ENCODE measurements around the gene ZNF780A.

ZNF780A gene

GRCh38 chr19:40091205-40092129, 724 bp upstream of the ZNF780A start:
- Histone ChIP-seq H3K4me3 (replicated peaks; ENCODE audit: low read depth, low read length) (peak overlapping the region; percentile 84), H3K27me3 (replicated peaks; ENCODE audit: control insufficient read depth, insufficient read depth, low read length) (no peaks in the 10 kb centered on the region), H3K36me3 (ENCODE audit: control insufficient read depth, insufficient read depth, low read length) (no peaks in the 10 kb centered on the region)
- no peak for DNase-seq (ENCODE audit: extremely low read depth, insufficient read length)
- TF ChIP-seq CTCF (IDR thresholded peaks at IDR 0.05; ENCODE audit: insufficient read depth, low read length, poor library complexity, severe bottlenecking), result no peak

- no peak for DNase-seq (ENCODE audit: extremely low read depth, insufficient read length)
- Histone ChIP-seq H3K4me3 (replicated peaks; ENCODE audit: low read depth, low read length) (peak overlapping the region; percentile 84), H3K27me3 (replicated peaks; ENCODE audit: control insufficient read depth, insufficient read depth, low read length) (no peaks in the 10 kb centered on the region), H3K36me3 (ENCODE audit: control insufficient read depth, insufficient read depth, low read length) (no peaks in the 10 kb centered on the region)
- no peak for TF ChIP-seq CTCF (IDR thresholded peaks at IDR 0.05; ENCODE audit: insufficient read depth, low read length, poor library complexity, severe bottlenecking)
Measured at GRCh38 chr19:40089462-40089861, 1.3 kb downstream of the ZNF780A start.

GRCh38 chr19:40088299-40089047, 2.3 kb downstream of the ZNF780A start:
- H3K27me3 ChIP-seq (replicated peaks; ENCODE audit: control insufficient read depth, insufficient read depth, low read length), result no peaks in the 10 kb centered on the region
- no peak for TF ChIP-seq CTCF (IDR thresholded peaks at IDR 0.05; ENCODE audit: insufficient read depth, low read length, poor library complexity, severe bottlenecking)
- H3K36me3 ChIP-seq (ENCODE audit: control insufficient read depth, insufficient read depth, low read length), result peaks cover 3% of the 10 kb centered on the region; the same call in 1 of the 2 replicates
- no peak overlapping the region for H3K4me3 ChIP-seq (replicated peaks; ENCODE audit: low read depth, low read length)
- DNase-seq (ENCODE audit: extremely low read depth, insufficient read length), result no peak

GRCh38 chr19:40084948-40085347, 5.8 kb downstream of the ZNF780A start:
- DNase-seq (ENCODE audit: extremely low read depth, insufficient read length), result no peak
- Histone ChIP-seq H3K4me3 (replicated peaks; ENCODE audit: low read depth, low read length) (no peak overlapping the region), H3K36me3 (ENCODE audit: control insufficient read depth, insufficient read depth, low read length) (peaks cover 12% of the 10 kb centered on the region), H3K27me3 (replicated peaks; ENCODE audit: control insufficient read depth, insufficient read depth, low read length) (no peaks in the 10 kb centered on the region)
- no peak for TF ChIP-seq CTCF (IDR thresholded peaks at IDR 0.05; ENCODE audit: insufficient read depth, low read length, poor library complexity, severe bottlenecking)

GRCh38 chr19:40081411-40081810, 9.3 kb downstream of the ZNF780A start:
- no peak for TF ChIP-seq CTCF (IDR thresholded peaks at IDR 0.05; ENCODE audit: insufficient read depth, low read length, poor library complexity, severe bottlenecking)
- Histone ChIP-seq H3K27me3 (replicated peaks; ENCODE audit: control insufficient read depth, insufficient read depth, low read length) (no peaks in the 10 kb centered on the region), H3K4me3 (replicated peaks; ENCODE audit: low read depth, low read length) (no peak overlapping the region), H3K36me3 (ENCODE audit: control insufficient read depth, insufficient read depth, low read length) (peaks cover 21% of the 10 kb centered on the region)
- no peak for DNase-seq (ENCODE audit: extremely low read depth, insufficient read length)

Measured in GM06990 (cell line).